ENCODE results near the gene CST9L.

Gene CST9L

GRCh38 chr20:23540624-23541023, 27.7 kb downstream of the CST9L start:
- TF ChIP-seq CTCF (IDR thresholded peaks at IDR 0.05; ENCODE audit: borderline replicate concordance, insufficient read depth, low read depth, low read length): no peak
- H3K4me3 ChIP-seq (ENCODE audit: low read depth, low read length): no peak overlapping the region

DNA sequence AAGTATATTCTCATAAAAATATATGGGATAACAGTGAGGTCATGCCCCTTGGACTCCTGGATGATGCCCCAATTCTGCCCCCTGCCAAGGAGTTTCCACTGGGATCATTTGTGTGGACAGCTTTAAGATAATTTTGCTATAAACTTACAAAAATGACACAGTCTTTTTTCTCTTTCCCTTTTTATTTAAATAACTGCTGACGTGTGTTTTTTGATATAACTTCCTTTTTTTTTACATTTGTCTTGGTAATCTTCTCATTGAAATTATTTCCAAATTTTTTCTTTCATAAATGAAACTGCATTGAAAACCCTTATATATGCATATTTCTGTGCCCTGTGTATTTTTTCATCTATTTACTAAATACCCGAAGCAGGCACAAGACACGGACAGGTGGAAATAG, 31.3 kb downstream of the CST9L start:
- TF ChIP-seq CTCF (IDR thresholded peaks at IDR 0.05; ENCODE audit: borderline replicate concordance, insufficient read depth, low read depth, low read length): no peak
- no peak overlapping the region for H3K4me3 ChIP-seq (ENCODE audit: low read depth, low read length)

DNA sequence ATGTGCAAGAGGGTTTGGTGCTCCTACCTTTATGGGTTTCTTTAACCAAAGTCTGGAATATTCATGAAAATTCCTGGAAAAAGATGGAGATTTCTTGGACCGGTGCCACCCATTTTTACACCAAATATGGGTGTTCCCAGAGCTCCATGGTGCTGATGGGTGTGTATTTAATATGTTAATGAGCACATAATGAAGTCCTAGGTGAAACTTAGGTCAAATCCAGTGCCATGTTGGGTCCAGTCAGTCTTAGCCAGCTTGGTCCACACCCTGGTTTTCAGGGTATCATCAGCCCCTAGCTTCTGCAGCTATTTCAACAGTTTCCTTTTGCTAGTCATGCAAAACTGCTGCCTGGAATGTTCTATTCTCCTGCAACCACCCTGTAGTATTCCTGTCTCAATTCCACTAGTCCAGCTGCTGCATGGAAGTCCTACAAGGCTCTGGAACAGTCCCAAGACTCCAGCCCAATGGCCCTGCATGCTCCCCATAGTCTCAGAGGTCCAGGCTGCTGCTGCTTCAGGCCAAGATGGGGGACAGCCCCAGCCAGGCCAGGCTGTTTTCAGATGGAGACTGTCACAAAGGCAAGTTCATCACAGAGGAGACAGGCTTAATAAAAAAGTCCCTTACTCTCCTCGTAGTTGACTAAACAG, 31.8 kb downstream of the CST9L start:
- H3K4me3 ChIP-seq (ENCODE audit: low read depth, low read length): no peak overlapping the region
- no peak for TF ChIP-seq CTCF (IDR thresholded peaks at IDR 0.05; ENCODE audit: borderline replicate concordance, insufficient read depth, low read depth, low read length)

DNA sequence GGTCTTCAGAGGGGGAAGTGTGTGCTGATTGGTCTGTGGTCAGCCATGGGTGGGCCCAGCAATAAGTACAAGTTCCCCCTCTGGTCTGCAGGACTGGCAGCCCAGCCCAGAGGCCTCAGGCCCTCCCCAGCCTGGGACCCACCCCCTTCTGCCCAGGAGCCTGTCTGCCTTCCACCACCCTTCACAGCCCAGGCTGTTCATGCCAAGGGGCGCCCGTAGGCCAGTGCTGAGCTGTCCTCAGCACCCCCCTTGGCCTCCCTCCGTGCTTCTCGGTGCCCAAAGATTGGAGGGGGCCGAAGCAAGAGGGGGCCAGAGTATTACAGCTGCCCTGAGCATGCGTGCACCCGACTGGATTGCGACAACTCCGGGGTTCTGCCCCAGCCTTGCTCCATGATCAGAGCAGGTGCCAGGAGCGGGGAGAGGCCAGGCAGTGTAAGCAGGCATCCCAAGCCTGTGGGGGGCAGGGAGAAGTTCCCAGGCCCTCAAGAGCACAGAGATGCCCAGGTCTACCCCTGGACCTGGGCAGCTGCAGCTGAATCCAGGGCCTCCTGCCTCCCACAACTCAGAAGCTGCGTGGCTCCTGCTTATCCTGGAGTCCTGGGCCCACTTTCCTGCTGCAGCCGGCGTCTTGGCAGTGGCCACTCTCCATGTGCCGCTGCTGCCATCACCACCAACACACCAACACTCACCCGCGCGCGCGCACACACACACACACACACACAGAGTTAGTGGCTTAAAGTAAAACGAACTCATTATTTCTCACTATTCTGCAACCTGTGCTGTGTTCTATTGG, 33.3 kb downstream of the CST9L start:
- no peak for TF ChIP-seq CTCF (IDR thresholded peaks at IDR 0.05; ENCODE audit: borderline replicate concordance, insufficient read depth, low read depth, low read length)
- no peak overlapping the region for H3K4me3 ChIP-seq (ENCODE audit: low read depth, low read length)

DNA sequence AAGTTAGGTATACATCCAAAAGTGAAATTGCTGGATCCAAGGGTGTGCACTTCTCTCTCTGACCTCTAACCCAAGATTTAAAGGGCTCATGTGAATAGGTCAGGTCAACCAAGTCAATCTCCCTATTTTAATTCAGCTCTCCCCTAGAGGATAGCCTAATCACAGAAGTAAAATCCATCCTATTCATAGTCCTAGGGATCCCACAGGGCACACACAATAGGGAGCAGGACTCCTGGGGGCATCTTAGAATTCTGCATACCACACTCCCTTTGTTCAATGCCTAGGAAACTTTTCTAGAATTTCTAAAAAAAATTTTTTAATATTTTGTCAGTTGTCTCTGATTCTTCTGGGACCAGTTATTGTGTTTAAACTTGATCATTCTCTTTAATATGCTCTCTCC, 35.1 kb downstream of the CST9L start:
- H3K4me3 ChIP-seq (ENCODE audit: low read depth, low read length): no peak overlapping the region
- no peak for TF ChIP-seq CTCF (IDR thresholded peaks at IDR 0.05; ENCODE audit: borderline replicate concordance, insufficient read depth, low read depth, low read length)

- TF ChIP-seq CTCF (IDR thresholded peaks at IDR 0.05; ENCODE audit: borderline replicate concordance, insufficient read depth, low read depth, low read length): no peak
- H3K4me3 ChIP-seq (ENCODE audit: low read depth, low read length): no peak overlapping the region
Observed at GRCh38 chr20:23532533-23532932, 35.8 kb downstream of the CST9L start.

Measured in GM12875 (cell line).